Measurements from ENCODE around the gene ATP6V1F.

ATP6V1F gene

DNA sequence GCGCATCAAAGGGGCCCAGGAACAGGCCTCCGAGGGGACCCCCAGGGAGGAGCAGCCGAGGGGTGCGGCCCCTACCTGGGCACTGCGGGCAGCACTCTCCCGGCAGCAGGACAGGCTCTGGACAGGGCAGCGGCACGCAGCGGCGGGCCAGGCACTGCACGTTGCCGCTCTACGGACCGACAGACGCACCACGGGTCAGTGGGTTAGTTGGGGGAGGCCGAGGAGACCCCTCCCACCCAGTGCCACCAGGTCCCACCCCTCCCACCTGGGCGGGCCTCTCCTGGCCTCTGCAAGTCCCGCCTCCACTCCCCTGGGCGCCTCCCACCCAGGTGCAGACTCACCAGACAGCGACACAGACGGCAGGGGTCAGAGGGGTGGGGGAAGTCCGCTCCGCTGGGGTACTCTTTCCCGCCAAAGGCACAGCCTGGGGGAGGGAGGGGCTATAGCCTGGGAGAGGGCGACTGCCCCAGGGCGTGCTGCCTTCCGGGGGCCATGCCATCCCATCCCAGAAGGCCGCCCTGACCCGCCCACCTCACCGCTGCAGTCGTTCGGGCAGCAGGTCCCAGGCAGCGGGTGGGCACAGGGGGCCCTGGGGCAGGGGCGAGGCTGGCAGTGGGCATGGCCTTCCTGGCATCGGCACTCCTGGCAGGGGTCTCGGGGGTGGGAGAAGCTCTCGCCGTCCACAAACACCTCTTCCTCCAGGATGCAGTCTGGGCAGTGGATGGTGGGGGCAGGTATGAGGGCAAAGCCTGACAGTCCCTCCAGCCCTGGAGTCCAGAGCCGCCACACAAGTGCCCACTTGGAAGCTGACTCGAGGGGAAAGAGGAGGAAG, 28.7 kb downstream of the ATP6V1F start:
- no peak for DNase-seq (ENCODE audit: extremely low spot score)
- CTCF ChIA-PET = no interaction called here
- TF ChIP-seq LEF1 (IDR thresholded peaks at IDR 0.05; ENCODE audit: borderline replicate concordance) = no peak
- no peak for TF ChIP-seq L3MBTL2 (conservative IDR thresholded peaks at IDR 0.05)
- no peak for TF ChIP-seq FOXA1 (IDR thresholded peaks at IDR 0.05)
- no peak for TF ChIP-seq ZNF384 (IDR thresholded peaks at IDR 0.05)
- no peak for TF ChIP-seq TARDBP (IDR thresholded peaks at IDR 0.05)
- no peak for TF ChIP-seq CTBP1 (IDR thresholded peaks at IDR 0.05; ENCODE audit: borderline replicate concordance)
- TF ChIP-seq, protein P1, sequence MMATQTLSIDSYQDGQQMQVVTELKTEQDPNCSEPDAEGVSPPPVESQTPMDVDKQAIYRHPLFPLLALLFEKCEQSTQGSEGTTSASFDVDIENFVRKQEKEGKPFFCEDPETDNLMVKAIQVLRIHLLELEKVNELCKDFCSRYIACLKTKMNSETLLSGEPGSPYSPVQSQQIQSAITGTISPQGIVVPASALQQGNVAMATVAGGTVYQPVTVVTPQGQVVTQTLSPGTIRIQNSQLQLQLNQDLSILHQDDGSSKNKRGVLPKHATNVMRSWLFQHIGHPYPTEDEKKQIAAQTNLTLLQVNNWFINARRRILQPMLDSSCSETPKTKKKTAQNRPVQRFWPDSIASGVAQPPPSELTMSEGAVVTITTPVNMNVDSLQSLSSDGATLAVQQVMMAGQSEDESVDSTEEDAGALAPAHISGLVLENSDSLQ (IDR thresholded peaks at IDR 0.05) = no peak
- TF ChIP-seq HDGF (IDR thresholded peaks at IDR 0.05; ENCODE audit: borderline replicate concordance) = no peak
- no peak for TF ChIP-seq FOXM1 (IDR thresholded peaks at IDR 0.05; ENCODE audit: borderline replicate concordance)
- POLR2A ChIA-PET = no interaction called here

DNA sequence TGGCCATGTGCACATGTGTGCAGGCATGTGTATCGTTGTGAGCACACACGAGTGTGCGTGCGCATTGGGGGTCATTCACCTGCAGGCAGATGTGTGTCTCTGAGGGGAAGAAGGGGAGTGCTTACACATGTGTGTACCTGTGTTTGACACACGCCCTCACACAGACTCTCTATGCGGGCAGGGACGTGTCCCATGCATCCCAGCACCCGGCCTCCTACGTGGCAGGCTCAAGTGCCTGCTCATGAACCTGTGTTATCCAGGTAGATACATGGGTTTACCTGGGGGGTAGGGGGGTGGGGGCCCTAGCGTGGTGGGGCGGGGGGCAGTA, 29.2 kb downstream of the ATP6V1F start:
- DNase-seq (ENCODE audit: extremely low spot score) = no peak
- TF ChIP-seq FOXM1 (IDR thresholded peaks at IDR 0.05; ENCODE audit: borderline replicate concordance) (no peak), NFRKB (IDR thresholded peaks at IDR 0.05) (no peak), LEF1 (IDR thresholded peaks at IDR 0.05; ENCODE audit: borderline replicate concordance) (no peak), CTBP1 (IDR thresholded peaks at IDR 0.05; ENCODE audit: borderline replicate concordance) (no peak), BHLHE40 (IDR thresholded peaks at IDR 0.05; ENCODE audit: borderline replicate concordance) (no peak), HDGF (IDR thresholded peaks at IDR 0.05; ENCODE audit: borderline replicate concordance) (no peak), ARNT (IDR thresholded peaks at IDR 0.05) (no peak), ELF4 (IDR thresholded peaks at IDR 0.05) (no peak), L3MBTL2 (conservative IDR thresholded peaks at IDR 0.05) (no peak), FOXK2 (IDR thresholded peaks at IDR 0.05) (no peak), SUZ12 (IDR thresholded peaks at IDR 0.05) (no peak), FOXA1 (IDR thresholded peaks at IDR 0.05) (no peak), TARDBP (IDR thresholded peaks at IDR 0.05) (no peak), SP1 (IDR thresholded peaks at IDR 0.05) (no peak), ZNF384 (IDR thresholded peaks at IDR 0.05) (no peak)
- TF ChIP-seq, protein P1 (IDR thresholded peaks at IDR 0.05) = no peak
- POLR2A ChIA-PET = no interaction called here

DNA sequence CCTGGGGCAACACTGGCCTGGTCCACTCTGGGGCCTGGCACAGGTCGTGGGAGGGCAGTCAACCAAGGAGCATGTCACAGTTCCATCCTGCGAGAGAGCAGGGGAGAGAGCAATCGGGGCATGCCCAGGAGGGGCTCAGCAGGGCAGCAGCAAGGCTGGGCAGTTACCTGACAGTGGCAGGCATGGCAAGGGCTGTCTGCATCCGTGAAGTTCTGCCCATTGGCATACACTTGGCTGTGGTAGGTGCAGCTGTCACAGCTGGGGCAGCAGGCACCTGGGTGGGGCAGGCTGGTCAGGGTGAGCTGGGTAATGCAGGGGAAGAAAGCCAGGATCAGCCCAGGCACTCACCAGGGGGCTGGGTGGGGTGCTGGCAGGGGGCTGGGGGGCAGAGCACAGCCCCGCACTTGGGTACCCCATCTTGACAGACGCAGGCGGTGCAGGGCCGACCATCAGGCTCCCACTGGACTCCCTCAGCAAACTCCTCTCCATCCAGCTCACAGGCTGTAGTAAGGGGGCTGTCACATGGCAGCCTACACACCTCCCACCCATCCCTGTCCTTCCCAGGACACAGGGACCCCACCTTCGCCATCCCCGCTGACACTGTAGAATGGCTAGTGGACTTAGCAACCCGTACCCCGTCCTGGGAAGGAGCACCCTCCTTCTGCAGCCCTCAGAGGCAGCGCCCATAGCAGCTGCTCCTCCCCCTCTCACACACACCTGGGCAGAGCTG, 30.0 kb downstream of the ATP6V1F start:
- TF ChIP-seq HDGF (IDR thresholded peaks at IDR 0.05; ENCODE audit: borderline replicate concordance) (no peak), LEF1 (IDR thresholded peaks at IDR 0.05; ENCODE audit: borderline replicate concordance) (no peak), ZNF384 (IDR thresholded peaks at IDR 0.05) (no peak), SUZ12 (IDR thresholded peaks at IDR 0.05) (no peak), NFRKB (IDR thresholded peaks at IDR 0.05) (no peak), TARDBP (IDR thresholded peaks at IDR 0.05) (no peak), FOXK2 (IDR thresholded peaks at IDR 0.05) (no peak), FOXM1 (IDR thresholded peaks at IDR 0.05; ENCODE audit: borderline replicate concordance) (no peak), CTBP1 (IDR thresholded peaks at IDR 0.05; ENCODE audit: borderline replicate concordance) (no peak)
- TF ChIP-seq, protein P1 (IDR thresholded peaks at IDR 0.05) = no peak
- no peak for DNase-seq (ENCODE audit: extremely low spot score)
- CTCF ChIA-PET = no interaction called here
- POLR2A ChIA-PET = no interaction called here

More for the DNA sequence above, 29.2 kb downstream of the ATP6V1F start:
- CTCF ChIA-PET = no interaction called here

DNA sequence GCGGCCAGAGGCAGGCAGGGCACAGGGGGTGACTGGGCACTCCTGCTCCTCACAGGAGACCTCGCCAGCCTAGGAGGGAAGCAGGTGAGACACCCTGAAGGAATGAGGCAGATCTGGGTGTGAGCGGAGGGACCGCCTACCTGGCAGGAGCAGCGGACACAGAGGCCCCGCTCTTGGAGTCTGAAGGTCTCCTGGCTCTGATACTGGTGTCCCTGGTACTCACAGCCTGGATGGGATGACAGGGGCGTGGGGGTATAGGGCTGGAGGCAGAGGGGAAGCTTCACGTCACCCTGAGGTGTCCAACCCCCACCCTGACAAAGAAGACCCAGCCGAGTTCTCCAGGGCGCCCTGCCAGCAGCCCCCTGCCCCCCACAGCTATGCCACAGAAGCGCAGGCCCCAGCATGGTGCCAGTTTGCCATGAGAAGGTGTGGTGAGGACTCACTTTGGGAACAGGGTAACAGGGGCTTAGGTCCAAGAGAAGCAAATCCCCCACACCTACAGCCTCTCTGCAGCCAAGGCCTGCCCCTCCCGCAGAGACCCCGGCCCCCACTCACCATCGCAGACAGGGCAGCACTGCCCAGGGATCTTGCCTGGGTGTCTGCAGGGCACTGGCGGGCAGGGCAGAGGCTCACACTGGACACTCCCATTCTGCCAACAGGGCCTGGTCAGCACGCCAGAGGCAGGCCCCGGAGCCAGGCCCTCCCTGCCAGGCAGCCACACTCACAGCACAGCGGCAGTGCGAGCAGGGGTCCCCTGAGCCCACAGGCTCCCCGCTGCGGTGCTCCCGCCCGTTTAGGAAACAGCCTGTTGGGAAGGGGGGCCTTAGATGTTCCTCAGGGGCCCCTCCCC, 30.8 kb downstream of the ATP6V1F start:
- DNase-seq (ENCODE audit: extremely low spot score) = no peak
- TF ChIP-seq TARDBP (IDR thresholded peaks at IDR 0.05) = no peak
- POLR2A ChIA-PET = no interaction called here
- CTCF ChIA-PET = no interaction called here

DNA sequence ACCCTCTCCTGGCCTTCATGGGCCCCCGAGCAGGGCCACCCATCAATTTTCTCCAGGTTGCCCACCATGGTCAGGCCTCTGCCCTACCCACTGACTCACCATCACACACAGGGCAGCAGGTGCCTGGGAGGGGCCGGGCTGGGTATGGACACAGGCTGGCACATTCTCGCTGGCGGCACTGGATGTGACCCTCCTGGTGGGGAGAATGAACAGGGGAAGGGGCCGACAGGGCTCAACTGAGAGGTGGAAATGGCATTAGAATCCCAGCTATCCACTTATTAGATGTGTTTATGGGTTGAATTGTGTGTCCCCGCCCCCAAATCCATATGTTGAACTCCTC, 31.4 kb downstream of the ATP6V1F start:
- CTCF ChIA-PET = no interaction called here
- DNase-seq (ENCODE audit: extremely low spot score) = no peak
- TF ChIP-seq BHLHE40 (IDR thresholded peaks at IDR 0.05; ENCODE audit: borderline replicate concordance) (no peak), ELF4 (IDR thresholded peaks at IDR 0.05) (no peak), NFRKB (IDR thresholded peaks at IDR 0.05) (no peak), SUZ12 (IDR thresholded peaks at IDR 0.05) (no peak), SP1 (IDR thresholded peaks at IDR 0.05) (no peak), FOXM1 (IDR thresholded peaks at IDR 0.05; ENCODE audit: borderline replicate concordance) (no peak), L3MBTL2 (conservative IDR thresholded peaks at IDR 0.05) (no peak), ARNT (IDR thresholded peaks at IDR 0.05) (no peak), FOXK2 (IDR thresholded peaks at IDR 0.05) (no peak), ZNF384 (IDR thresholded peaks at IDR 0.05) (no peak), TARDBP (IDR thresholded peaks at IDR 0.05) (no peak), HDGF (IDR thresholded peaks at IDR 0.05; ENCODE audit: borderline replicate concordance) (no peak)
- TF ChIP-seq, protein P1 (IDR thresholded peaks at IDR 0.05) = no peak
- POLR2A ChIA-PET = no interaction called here
